H1 (cell line): ENCODE results near the gene OR1D2. TPM values are rescaled to one million over a fixed set of nuclear protein-coding genes. Genes with fewer than 3 reads are reported as not detected.
A peak's percentile ranks its signal among the peaks of the same experiment; 100 is the strongest.

ENCODE experiments used
- ASH2L ChIP-seq: fragments of 200-600, 300-600 bp; sonication (generic); IDR thresholded peaks from one replicate; pipeline ENCODE4 v1.7.1; 2017; ENCODE audit warnings: low read length
- BCL11A ChIP-seq, 2 experiments: IDR thresholded peaks; one replicate each; pipeline ENCODE4 v1.6.1; 2011; ENCODE audit warnings: low read depth in 2 of 2, low read length in 2 of 2, mild to moderate bottlenecking in 2 of 2
- CHD7 ChIP-seq: fragments of 300-600 bp; sonication (generic); IDR thresholded peaks from 2 replicates; pipeline ENCODE4 v1.7.1; 2012; ENCODE audit warnings: low read length, moderate library complexity, mild to moderate bottlenecking, inconsistent platforms; ENCODE audit not compliant: insufficient replicate concordance
- EZH2 ChIP-seq: fragments of 200-600 bp; sonication (generic); IDR thresholded peaks from 2 replicates; pipeline ENCODE4 v1.7.1; 2012; ENCODE audit warnings: low read depth, mild to moderate bottlenecking, moderate library complexity, low read length, inconsistent platforms; ENCODE audit not compliant: severe bottlenecking
- HDAC2 ChIP-seq, 2 experiments: fragments of 300-600 bp in 1 of 2; sonication (generic) in 1 of 2; IDR thresholded peaks; 2 replicates each; pipeline ENCODE4 v1.6.1; 2011 to 2012; ENCODE audit warnings: low read depth in 2 of 2, low read length in 2 of 2, mild to moderate bottlenecking in 2 of 2, moderate library complexity in 2 of 2, borderline replicate concordance in 1 of 2, inconsistent platforms in 1 of 2
- POLR2A ChIP-seq, 2 experiments: IDR thresholded peaks; 1 replicate in 1 of 2; 2 replicates in 1 of 2; pipeline ENCODE4 v1.6.1; 2011; ENCODE audit warnings: low read depth in 2 of 2, low read length in 2 of 2, mild to moderate bottlenecking in 2 of 2; ENCODE audit errors: control extremely low read depth in 1 of 2
- SIRT6 ChIP-seq: IDR thresholded peaks from one replicate; pipeline ENCODE4 v1.7.1; 2012; ENCODE audit warnings: low read length, inconsistent platforms
- SIX5 ChIP-seq: IDR thresholded peaks from 2 replicates; pipeline ENCODE4 v1.6.1; 2011; ENCODE audit warnings: mild to moderate bottlenecking, low read depth, low read length
- SRF ChIP-seq: IDR thresholded peaks from 2 replicates; pipeline ENCODE4 v1.6.1; 2011; ENCODE audit warnings: mild to moderate bottlenecking, low read depth, low read length, moderate library complexity
- TAF7 ChIP-seq: optimal IDR thresholded peaks from 2 replicates; pipeline ENCODE3; 2011; ENCODE audit warnings: low read depth, mild to moderate bottlenecking, inconsistent platforms, low read length, moderate library complexity, borderline replicate concordance
- ZNF274 ChIP-seq: IDR thresholded peaks from 2 replicates; pipeline ENCODE4 v1.7.0; 2012; ENCODE audit warnings: low read length, borderline replicate concordance; ENCODE audit errors: extremely low read depth
- polyA plus RNA-seq, 7 experiments: library from polyadenylated mRNA; depleted of rRNA in 3 of 7; stranded (reverse) in 5 of 7; unstranded in 2 of 7; fragments of >200 nt in 5 of 7; fragments of 200-250 nt in 2 of 7; gene quantifications; 1 replicate in 5 of 7; 2 replicates in 1 of 7; 4 replicates in 1 of 7; pipeline versions ENCODE4 v1.2.1 to v1.2.3, GENCODE V29; 2011 to 2013; ENCODE audit warnings: missing spikeins in 2 of 7, mixed read lengths in 2 of 7
- total RNA-seq: library from RNA; stranded (reverse); fragmentation: NEBNext Ultra II Directional; extraction: Animal tissue kit (Norgen Biotek cat#: 25700); gene quantifications from 2 replicates; pipeline ENCODE4 v1.2.1, GENCODE V29; 2021

OR1D2 gene
- total and polyA plus RNA-seq, 2 of the 8 experiments (the other 6 are each of a cell fraction or from before 2014, with no cell fraction given): not detected

- TF ChIP-seq HDAC2 (IDR thresholded peaks at IDR 0.05; ENCODE audit: borderline replicate concordance in 1 of 2, low read depth in 2 of 2, low read length in 2 of 2) (0 out of 4 replicates have a peak, but pooled peaks of 1 of the 2 experiments have one; percentile 7), CHD7 (no peak), BCL11A (IDR thresholded peaks at IDR 0.05; ENCODE audit: low read depth in 2 of 2, low read length in 2 of 2) (no peak), EZH2 (no peak), SIX5 (no peak), ZNF274 (no peak), TAF7 (no peak), SIRT6 (no peak), SRF (no peak), POLR2A (IDR thresholded peaks at IDR 0.05; ENCODE audit: control extremely low read depth in 1 of 2, low read depth in 2 of 2, low read length in 2 of 2) (peak in 1 of 2 experiments; percentile 78; a peak in 2 of 3 replicates), ASH2L (peak; percentile 38)
Measured at GRCh38 chr17:3048727-3049471, 55.3 kb downstream of the OR1D2 start (continued).
